CD14-positive monocyte (primary cell): ENCODE results near the gene VN1R2. TPM values are rescaled to one million over a fixed set of nuclear protein-coding genes. Genes with fewer than 3 reads are reported as not detected.

Experiments
- DNase-seq, 3 donors: peaks; one replicate each; pipeline ENCODE4 v3.0.0-alpha.2; 2011 to 2022
- H2AFZ ChIP-seq: 2 replicates; pipeline ENCODE4 v1.6.0; 2012; ENCODE audit warnings: mild to moderate bottlenecking, low read depth, low read length, inconsistent platforms; ENCODE audit not compliant: insufficient read depth, poor library complexity, severe bottlenecking
- H3K27ac ChIP-seq, 2 donors: 1 replicate in 1 of 2; 2 replicates in 1 of 2; pipeline ENCODE4 v1.5.1; 2012 to 2013; ENCODE audit warnings: low read length in 2 of 2, control low read depth in 1 of 2, inconsistent platforms in 1 of 2, low read depth in 1 of 2, mild to moderate bottlenecking in 1 of 2
- H3K27me3 ChIP-seq, 2 donors: one replicate each; pipeline versions ENCODE4 v1.6.0 to v1.6.1; 2011 to 2013; ENCODE audit warnings: low read length in 2 of 2; ENCODE audit not compliant: control insufficient read depth in 2 of 2, insufficient read depth in 2 of 2
- H3K36me3 ChIP-seq, 2 donors: replicated peaks in 1 of 2; 1 replicate in 1 of 2; 2 replicates in 1 of 2; pipeline versions ENCODE4 v1.5.1 to v1.6.1; 2012 to 2013; ENCODE audit warnings: low read length in 2 of 2, control low read depth in 1 of 2, inconsistent platforms in 1 of 2, mild to moderate bottlenecking in 1 of 2; ENCODE audit not compliant: insufficient read depth in 2 of 2, control insufficient read depth in 1 of 2
- H3K4me1 ChIP-seq, 2 donors: 1 replicate in 1 of 2; 2 replicates in 1 of 2; pipeline versions ENCODE4 v1.5.1 to v1.6.1; 2012 to 2013; ENCODE audit warnings: low read length in 2 of 2, control low read depth in 1 of 2, inconsistent platforms in 1 of 2, mild to moderate bottlenecking in 1 of 2, moderate library complexity in 1 of 2; ENCODE audit not compliant: insufficient read depth in 2 of 2, control insufficient read depth in 1 of 2
- H3K4me2 ChIP-seq: replicated peaks from 2 replicates; pipeline ENCODE3; 2012; ENCODE audit warnings: low read length, moderate library complexity, mild to moderate bottlenecking; ENCODE audit not compliant: poor library complexity, severe bottlenecking; ENCODE audit errors: extremely low read depth
- H3K4me3 ChIP-seq, 3 experiments: fragments of 200-600 bp in 1 of 3; sonication (generic) in 1 of 3; replicated peaks in 1 of 3; 1 replicate in 2 of 3; 2 replicates in 1 of 3; pipeline ENCODE4 v1.5.1; 2011 to 2013; ENCODE audit warnings: low read length in 3 of 3, mild to moderate bottlenecking in 3 of 3, control low read depth in 2 of 3, low read depth in 2 of 3, inconsistent platforms in 1 of 3, moderate library complexity in 1 of 3
- H3K79me2 ChIP-seq: 2 replicates; pipeline ENCODE4 v1.6.0; 2012; ENCODE audit warnings: mild to moderate bottlenecking, control low read depth, inconsistent platforms, low read length, moderate library complexity; ENCODE audit not compliant: insufficient read depth
- H3K9ac ChIP-seq: 2 replicates; pipeline ENCODE4 v1.6.0; 2017; ENCODE audit warnings: low read length, mild to moderate bottlenecking; ENCODE audit not compliant: insufficient read depth, poor library complexity, severe bottlenecking
- H3K9me3 ChIP-seq, 2 donors: replicated peaks in 1 of 2; 1 replicate in 1 of 2; 2 replicates in 1 of 2; pipeline versions ENCODE4 v1.5.1 to v1.6.1; 2012 to 2013; ENCODE audit warnings: low read length in 2 of 2, control low read depth in 1 of 2; ENCODE audit not compliant: control insufficient read depth in 1 of 2, insufficient read depth in 1 of 2
- H4K20me1 ChIP-seq: 2 replicates; pipeline ENCODE4 v1.6.0; 2012; ENCODE audit warnings: mild to moderate bottlenecking, low read length, control low read depth, moderate library complexity; ENCODE audit not compliant: insufficient read depth
- H3K27ac Mint-ChIP-seq, 7 donors: one replicate each; pipeline ENCODE4 v1.8.0; 2020; ENCODE audit warnings: mild to moderate bottlenecking in 7 of 7, mixed read lengths in 7 of 7, moderate library complexity in 6 of 7, inconsistent platforms in 2 of 7
- H3K27me3 Mint-ChIP-seq, 3 donors: one replicate each; pipeline ENCODE4 v1.8.0; 2021 to 2022; ENCODE audit warnings: low read depth in 3 of 3, mild to moderate bottlenecking in 3 of 3, mixed read lengths in 3 of 3, moderate library complexity in 3 of 3, inconsistent platforms in 1 of 3
- H3K36me3 Mint-ChIP-seq, 2 donors: one replicate each; pipeline ENCODE4 v1.8.0; 2020; ENCODE audit warnings: mixed read lengths in 2 of 2, inconsistent platforms in 1 of 2, mild to moderate bottlenecking in 1 of 2
- H3K4me1 Mint-ChIP-seq: one replicate; pipeline ENCODE4 v1.8.0; 2020; ENCODE audit warnings: mild to moderate bottlenecking, mixed read lengths
- H3K4me3 Mint-ChIP-seq, 2 donors: one replicate each; pipeline ENCODE4 v1.8.0; 2020; ENCODE audit warnings: mild to moderate bottlenecking in 2 of 2, mixed read lengths in 2 of 2, moderate library complexity in 1 of 2
- H3K9me3 Mint-ChIP-seq, 7 donors: one replicate each; pipeline ENCODE4 v1.8.0; 2020 to 2022; ENCODE audit warnings: mixed read lengths in 7 of 7, mild to moderate bottlenecking in 6 of 7, moderate library complexity in 6 of 7, inconsistent platforms in 2 of 7
- CTCF ChIP-seq: fragments of 200-600 bp; IDR thresholded peaks from one replicate; pipeline ENCODE4 v1.8.0; 2022; ENCODE audit warnings: antibody characterized with exemption, mild to moderate bottlenecking
- WGBS: methylation state at CpG from one replicate; pipeline ENCODE4 v1.1.5; 2013; ENCODE audit warnings: missing lambda C conversion rate; ENCODE audit not compliant: insufficient coverage; 5-methylcytosine and 5-hydroxymethylcytosine counted together
- intact Hi-C, 2 donors: fragments of 100-400 bp; cut with micrococcal nuclease; formaldehyde crosslinking; loops; one replicate each; pipeline versions ENCODE4 v1.15.0 to v1.15.1; 2023
- polyA plus RNA-seq, 3 donors: library from polyadenylated mRNA; depleted of rRNA in 1 of 3; unstranded in 2 of 3; stranded (reverse) in 1 of 3; fragments of 300-500 nt in 2 of 3; fragments of >200 nt in 1 of 3; fragmentation: Illumina TruSeq in 2 of 3; gene quantifications; 1 replicate in 2 of 3; 2 replicates in 1 of 3; pipeline ENCODE4 v1.2.3, GENCODE V29; 2012 to 2021

VN1R2 gene
- polyA plus RNA-seq, 3 donors = not detected

DNA sequence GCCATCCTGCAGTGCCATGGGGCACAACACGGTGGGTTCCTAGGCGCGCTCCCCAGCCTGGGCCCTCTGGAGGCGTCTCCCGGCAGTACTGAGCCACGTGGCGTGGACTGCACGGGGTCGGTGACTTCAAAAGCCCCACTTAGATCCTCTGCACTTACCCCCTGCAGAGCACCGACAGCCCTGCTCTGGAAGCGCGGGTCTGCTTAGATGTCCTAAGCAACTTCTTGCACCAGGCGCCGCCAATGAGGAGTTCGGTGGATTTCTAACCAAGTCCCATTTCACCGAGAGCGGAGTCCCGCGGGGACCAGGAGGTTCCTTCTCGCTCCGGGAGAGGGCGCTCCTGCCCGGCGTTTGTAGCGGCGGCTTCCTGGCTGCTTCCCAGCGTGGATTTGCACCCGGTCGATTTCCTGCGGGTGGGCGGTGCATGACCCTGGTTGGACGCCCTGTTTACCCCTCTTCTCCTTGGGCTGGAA lies 50.3 kb downstream of the VN1R2 start:
- Histone ChIP-seq H3K79me2 (no peaks in the 10 kb centered on the region), H2AFZ (no peak overlapping the region), H3K9ac (no peak overlapping the region), H3K4me3 (no peak overlapping the region), H3K9me3 (peaks cover 58 to 82% of the 10 kb centered on the region in 2 donors), H3K27ac (no peak overlapping the region), H3K4me2 (no peak overlapping the region), H4K20me1 (no peaks in the 10 kb centered on the region), H3K4me1 (no peaks in the 10 kb centered on the region), H3K27me3 (peaks cover 0 to 12% of the 10 kb centered on the region in 2 donors), H3K36me3 (no peaks in the 10 kb centered on the region)
- no peak for DNase-seq
- Mint-ChIP-seq H3K27me3 (peaks cover 0 to 13% (median 7%) of the 10 kb centered on the region in 3 donors), H3K9me3 (peaks cover 46 to 78% (median 70%) of the 10 kb centered on the region in 7 donors), H3K36me3 (peaks cover 2 to 3% of the 10 kb centered on the region in 2 donors), H3K27ac (no peak overlapping the region), H3K4me1 (no peaks in the 10 kb centered on the region), H3K4me3 (no peak overlapping the region)
- TF ChIP-seq CTCF = no peak
- intact Hi-C loops = no loop called here
- 4% methylated on average over 27 of the region's 32 CpGs for WGBS

Other genes with a start within 250 kb of the VN1R2 start
- not detected for gene ERVV-1, start 244.4 kb upstream of the VN1R2 start, polyA plus RNA-seq
- gene ERVV-2, start 213.6 kb upstream of the VN1R2 start, polyA plus RNA-seq = not detected
- gene ZNF160, start 154.9 kb upstream of the VN1R2 start, polyA plus RNA-seq = 10 to 100 TPM in 1 of 3 donors, 1 to 10 TPM in 2; 6.4 to 24.5 (median 7.7) TPM
- gene ZNF415, start 125.4 kb upstream of the VN1R2 start, polyA plus RNA-seq = under 1 TPM in 2 of 3 donors, not detected in 1; 0.11 to 0.17 TPM
- gene ZNF347, start 99.2 kb upstream of the VN1R2 start, polyA plus RNA-seq = 1 to 10 TPM in 2 of 3 donors, under 1 TPM in 1; 0.89 to 3.3 (median 2.0) TPM
- 1 to 10 TPM in 1 of 3 donors, under 1 TPM in 2; 0.68 to 1.7 (median 0.88) TPM for gene ZNF665, start 64.9 kb upstream of the VN1R2 start, polyA plus RNA-seq
- 1 to 10 TPM in 2 of 3 donors, under 1 TPM in 1; 0.68 to 2.1 (median 1.5) TPM for gene ZNF677, start 3.4 kb upstream of the VN1R2 start, polyA plus RNA-seq
- not detected for gene VN1R4, start 9.4 kb downstream of the VN1R2 start, polyA plus RNA-seq
- 1 to 10 TPM in 2 of 3 donors, under 1 TPM in 1; 0.51 to 3.6 (median 2.6) TPM for gene ZNF845, start 75.5 kb downstream of the VN1R2 start, polyA plus RNA-seq
- gene ZNF525, start 107.4 kb downstream of the VN1R2 start, polyA plus RNA-seq = 1 to 10 TPM in 1 of 3 donors, under 1 TPM in 2; 0.29 to 2.0 (median 0.64) TPM
- 1 to 10 TPM; 1.5 to 5.0 (median 3.4) TPM for gene ZNF765, start 136.9 kb downstream of the VN1R2 start, polyA plus RNA-seq
- gene ZNF761, start 173.7 kb downstream of the VN1R2 start, polyA plus RNA-seq = 1 to 10 TPM; 3.4 to 6.1 (median 5.6) TPM
- 1 to 10 TPM in 1 of 3 donors, under 1 TPM in 2; 0.32 to 1.9 (median 0.61) TPM for gene ZNF813, start 209.4 kb downstream of the VN1R2 start, polyA plus RNA-seq